ENCODE data around the gene GLP2R.

Gene GLP2R

DNA sequence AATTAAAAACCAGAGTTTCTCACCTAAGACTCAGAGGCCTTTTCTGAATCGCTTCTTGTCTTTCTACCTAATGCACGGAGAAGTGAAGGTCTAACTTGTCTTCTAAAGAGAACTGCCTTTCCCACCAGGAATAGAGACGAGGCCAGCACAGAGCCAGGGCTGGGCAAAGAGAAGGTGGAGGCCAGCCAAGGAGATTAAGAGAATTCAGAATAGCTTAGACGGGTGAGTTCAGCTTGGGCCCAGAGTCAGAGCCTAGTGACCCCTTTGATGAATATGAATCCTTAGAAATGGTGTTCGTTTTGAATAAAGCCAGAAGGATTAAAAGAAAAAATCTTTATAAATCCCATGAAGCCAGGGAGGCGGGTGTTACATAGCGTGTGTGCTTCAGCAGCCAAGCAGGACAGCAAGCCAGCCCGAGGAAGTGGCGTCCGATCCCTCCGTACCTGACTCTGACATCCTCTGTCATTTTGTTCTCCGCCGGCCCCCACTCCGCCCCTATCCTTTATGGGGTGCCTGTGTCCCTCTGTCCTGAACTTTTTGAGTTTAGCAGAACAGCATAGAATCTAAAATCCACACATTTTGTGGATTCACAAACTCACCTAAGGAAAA is 11.3 kb upstream of the GLP2R start:
- DNase-seq (ENCODE audit: low read depth) = no peak
- H3K4me3 ChIP-seq (ENCODE audit: low read depth, low read length) = no peak overlapping the region
- no peak for TF ChIP-seq MYC (IDR thresholded peaks at IDR 0.05; ENCODE audit: low read depth, low read length)
- TF ChIP-seq, protein P1, sequence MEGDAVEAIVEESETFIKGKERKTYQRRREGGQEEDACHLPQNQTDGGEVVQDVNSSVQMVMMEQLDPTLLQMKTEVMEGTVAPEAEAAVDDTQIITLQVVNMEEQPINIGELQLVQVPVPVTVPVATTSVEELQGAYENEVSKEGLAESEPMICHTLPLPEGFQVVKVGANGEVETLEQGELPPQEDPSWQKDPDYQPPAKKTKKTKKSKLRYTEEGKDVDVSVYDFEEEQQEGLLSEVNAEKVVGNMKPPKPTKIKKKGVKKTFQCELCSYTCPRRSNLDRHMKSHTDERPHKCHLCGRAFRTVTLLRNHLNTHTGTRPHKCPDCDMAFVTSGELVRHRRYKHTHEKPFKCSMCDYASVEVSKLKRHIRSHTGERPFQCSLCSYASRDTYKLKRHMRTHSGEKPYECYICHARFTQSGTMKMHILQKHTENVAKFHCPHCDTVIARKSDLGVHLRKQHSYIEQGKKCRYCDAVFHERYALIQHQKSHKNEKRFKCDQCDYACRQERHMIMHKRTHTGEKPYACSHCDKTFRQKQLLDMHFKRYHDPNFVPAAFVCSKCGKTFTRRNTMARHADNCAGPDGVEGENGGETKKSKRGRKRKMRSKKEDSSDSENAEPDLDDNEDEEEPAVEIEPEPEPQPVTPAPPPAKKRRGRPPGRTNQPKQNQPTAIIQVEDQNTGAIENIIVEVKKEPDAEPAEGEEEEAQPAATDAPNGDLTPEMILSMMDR (IDR thresholded peaks at IDR 0.05; ENCODE audit: low read depth, low read length) = no peak
- no peak for TF ChIP-seq POLR2A (IDR thresholded peaks at IDR 0.05; ENCODE audit: extremely low read depth, insufficient read length)
- TF ChIP-seq, protein P2, sequence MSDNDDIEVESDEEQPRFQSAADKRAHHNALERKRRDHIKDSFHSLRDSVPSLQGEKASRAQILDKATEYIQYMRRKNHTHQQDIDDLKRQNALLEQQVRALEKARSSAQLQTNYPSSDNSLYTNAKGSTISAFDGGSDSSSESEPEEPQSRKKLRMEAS (IDR thresholded peaks at IDR 0.05; ENCODE audit: low read depth, low read length) = no peak

DNA sequence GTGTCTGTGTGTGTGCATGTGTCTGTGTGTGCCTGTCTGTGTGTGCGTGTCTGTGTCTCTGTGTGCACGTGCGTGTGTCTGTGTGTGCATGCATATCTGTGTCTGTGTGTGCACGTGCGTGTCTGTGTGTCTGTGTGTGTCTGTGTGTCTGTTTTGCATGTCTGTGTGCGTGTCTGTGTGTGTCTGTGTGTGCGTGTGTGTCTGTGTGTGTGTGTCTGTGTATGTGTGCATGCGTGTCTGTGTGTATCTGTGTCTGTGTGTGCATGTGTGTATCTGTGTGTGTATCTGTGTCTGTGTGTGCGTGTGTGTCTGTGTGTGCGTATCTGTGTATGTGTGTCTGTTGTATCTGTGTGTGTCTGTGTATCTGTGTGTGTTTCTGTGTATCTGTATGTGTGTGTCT is 9.3 kb upstream of the GLP2R start:
- H3K4me3 ChIP-seq (ENCODE audit: low read depth, low read length) = no peak overlapping the region
- no peak for DNase-seq (ENCODE audit: low read depth)

DNA sequence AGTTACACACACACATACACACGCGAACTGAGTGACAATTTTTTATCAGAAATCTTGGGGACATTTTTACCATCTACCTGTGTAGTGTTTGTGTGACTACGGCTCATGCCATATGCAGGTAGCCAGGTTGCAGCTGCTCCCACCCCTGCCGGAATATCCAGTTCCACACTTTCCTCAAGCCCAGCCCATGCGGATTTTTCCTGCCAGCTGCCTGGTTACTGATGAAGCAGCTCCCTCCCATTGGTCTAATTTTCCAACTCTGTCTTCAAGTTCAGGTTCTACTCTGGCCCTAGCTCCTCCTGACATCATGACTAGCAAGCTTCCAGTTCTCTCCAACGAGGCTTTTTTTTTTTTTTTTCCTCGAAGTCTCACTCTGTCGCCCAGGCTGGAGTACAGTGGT is 8.6 kb upstream of the GLP2R start:
- no peak for TF ChIP-seq MYC (IDR thresholded peaks at IDR 0.05; ENCODE audit: low read depth, low read length)
- TF ChIP-seq, protein P1 (IDR thresholded peaks at IDR 0.05; ENCODE audit: low read depth, low read length) = no peak
- no peak for TF ChIP-seq POLR2A (IDR thresholded peaks at IDR 0.05; ENCODE audit: extremely low read depth, insufficient read length)
- TF ChIP-seq, protein P2 (IDR thresholded peaks at IDR 0.05; ENCODE audit: low read depth, low read length) = no peak
- DNase-seq (ENCODE audit: low read depth) = no peak

More for the DNA sequence above, 9.3 kb upstream of the GLP2R start:
- TF ChIP-seq, protein P1 (IDR thresholded peaks at IDR 0.05; ENCODE audit: low read depth, low read length) = no peak
- no peak for TF ChIP-seq MYC (IDR thresholded peaks at IDR 0.05; ENCODE audit: low read depth, low read length)
- TF ChIP-seq, protein P2 (IDR thresholded peaks at IDR 0.05; ENCODE audit: low read depth, low read length) = no peak
- TF ChIP-seq POLR2A (IDR thresholded peaks at IDR 0.05; ENCODE audit: extremely low read depth, insufficient read length) = no peak

DNA sequence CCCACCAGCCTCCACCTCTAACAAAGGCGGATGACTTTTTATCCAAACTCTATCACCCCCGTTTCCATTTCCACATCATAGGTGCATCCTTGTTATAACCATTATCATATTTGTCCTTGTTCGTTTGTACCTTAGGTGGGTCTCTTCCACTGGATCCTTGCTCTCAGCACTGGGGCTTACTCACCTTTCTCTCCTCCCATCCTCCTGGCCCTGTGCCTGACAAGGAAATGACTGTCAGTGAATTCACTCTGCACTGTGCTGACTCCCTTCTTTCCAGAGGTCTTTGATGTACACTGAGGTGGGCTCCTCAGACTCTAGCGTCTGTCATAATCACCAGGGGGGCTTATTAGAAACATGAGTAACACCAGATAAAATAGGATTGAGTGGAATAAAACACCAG is 7.0 kb upstream of the GLP2R start:
- DNase-seq (ENCODE audit: low read depth) = no peak
- no peak overlapping the region for H3K4me3 ChIP-seq (ENCODE audit: low read depth, low read length)
- TF ChIP-seq, protein P2 (IDR thresholded peaks at IDR 0.05; ENCODE audit: low read depth, low read length) = no peak
- TF ChIP-seq, protein P1 (IDR thresholded peaks at IDR 0.05; ENCODE audit: low read depth, low read length) = no peak
- TF ChIP-seq MYC (IDR thresholded peaks at IDR 0.05; ENCODE audit: low read depth, low read length) (no peak), POLR2A (IDR thresholded peaks at IDR 0.05; ENCODE audit: extremely low read depth, insufficient read length) (no peak)

More for the DNA sequence above, 8.6 kb upstream of the GLP2R start:
- no peak overlapping the region for H3K4me3 ChIP-seq (ENCODE audit: low read depth, low read length)

DNA sequence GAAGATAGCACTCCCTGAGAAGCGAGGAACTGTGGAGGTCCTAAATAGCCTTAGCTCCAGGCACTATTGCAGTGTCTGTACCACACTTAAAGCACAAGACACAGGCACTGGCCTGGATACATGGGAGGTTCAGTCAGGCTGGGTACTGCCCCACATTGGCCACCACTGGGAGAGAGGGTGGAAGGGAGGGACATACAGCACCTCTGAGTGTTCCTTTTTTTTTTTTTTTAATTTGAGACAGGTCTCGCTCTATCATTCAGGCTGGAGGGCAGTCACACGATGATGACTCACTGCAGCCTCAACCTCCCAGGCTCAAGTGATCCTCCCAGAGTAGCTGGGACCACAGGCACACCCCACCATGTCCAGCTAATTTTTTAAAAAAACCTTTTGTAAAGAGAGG is 5.3 kb upstream of the GLP2R start:
- H3K4me3 ChIP-seq (ENCODE audit: low read depth, low read length) = no peak overlapping the region
- TF ChIP-seq POLR2A (IDR thresholded peaks at IDR 0.05; ENCODE audit: extremely low read depth, insufficient read length) (no peak), MYC (IDR thresholded peaks at IDR 0.05; ENCODE audit: low read depth, low read length) (no peak)
- TF ChIP-seq, protein P2 (IDR thresholded peaks at IDR 0.05; ENCODE audit: low read depth, low read length) = no peak
- TF ChIP-seq, protein P1 (IDR thresholded peaks at IDR 0.05; ENCODE audit: low read depth, low read length) = no peak

More for the DNA sequence above, 5.3 kb upstream of the GLP2R start:
- DNase-seq (ENCODE audit: low read depth) = no peak

All from NB4 (cell line).